HFFc6 (cell line): ENCODE results near the gene AIFM3. TPM values are rescaled to one million over a fixed set of nuclear protein-coding genes. Genes with fewer than 3 reads are reported as not detected.
A peak's percentile ranks its signal among the peaks of the same experiment; 100 is the strongest.

Source experiments
- DNase-seq: peaks from one replicate; pipeline ENCODE4 v3.0.0-alpha.2; 2018
- H3K27ac Mint-ChIP-seq: 2 replicates; pipeline ENCODE4 v1.8.0; 2020; ENCODE audit warnings: mild to moderate bottlenecking, mixed read lengths
- H3K27me3 Mint-ChIP-seq: 2 replicates; pipeline ENCODE4 v1.8.0; 2021; ENCODE audit warnings: mild to moderate bottlenecking, moderate library complexity, mixed read lengths; ENCODE audit not compliant: insufficient read depth
- H3K36me3 Mint-ChIP-seq: 2 replicates; pipeline ENCODE4 v1.8.0; 2021; ENCODE audit warnings: low read depth, mixed read lengths
- H3K4me1 Mint-ChIP-seq: 2 replicates; pipeline ENCODE4 v1.8.0; 2020; ENCODE audit warnings: low read depth, mixed read lengths
- H3K4me3 Mint-ChIP-seq: 2 replicates; pipeline ENCODE4 v1.8.0; 2020; ENCODE audit warnings: mild to moderate bottlenecking, moderate library complexity, mixed read lengths
- H3K9me3 Mint-ChIP-seq: 2 replicates; pipeline ENCODE4 v1.8.0; 2020; ENCODE audit warnings: mild to moderate bottlenecking, mixed read lengths
- total RNA-seq, 6 experiments: library from RNA; stranded (reverse); fragmentation: NEBNext Ultra II Directional; extraction: Animal tissue kit (Norgen Biotek cat#: 25700); gene quantifications; 2 replicates in 1 of 6; 3 replicates in 5 of 6; pipeline ENCODE4 v1.2.3, GENCODE V29; 2021
- TF ChIP-seq, protein P1 (sequence below): fragments of 200-600 bp; sonication (generic); IDR thresholded peaks from 2 replicates; pipeline ENCODE4 v1.5.0; 2021; ENCODE audit warnings: antibody characterized with exemption, mild to moderate bottlenecking

Gene AIFM3
- total RNA-seq, 6 experiments from 2014 or later: 0.15 to 0.51 (median 0.31) TPM; not detected in 3

DNA sequence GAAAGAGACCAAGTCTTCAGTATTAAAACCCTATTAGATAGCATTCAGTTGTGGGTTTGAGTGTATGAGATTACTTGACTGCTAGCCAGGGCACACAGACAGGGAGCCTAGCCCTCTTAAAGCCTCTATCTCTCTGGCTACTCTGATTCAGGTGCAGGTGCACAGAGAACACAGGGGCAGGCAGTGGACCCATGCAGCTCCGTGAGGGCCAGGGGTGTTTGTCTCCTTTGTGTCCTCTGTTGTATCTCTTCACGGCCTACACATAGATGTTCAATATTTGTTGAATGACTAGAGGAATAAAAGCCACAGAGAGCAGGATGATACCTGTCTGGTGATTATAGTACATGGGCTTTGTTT is 21.5 kb upstream of the AIFM3 start:
- DNase-seq: no peak
- Mint-ChIP-seq H3K27me3 (no peaks in the 10 kb centered on the region), H3K9me3 (no peaks in the 10 kb centered on the region), H3K27ac (peak overlapping the region; percentile 56), H3K4me1 (peaks cover 41% of the 10 kb centered on the region), H3K36me3 (peaks cover 16% of the 10 kb centered on the region), H3K4me3 (no peak overlapping the region)
- TF ChIP-seq, protein P1, sequence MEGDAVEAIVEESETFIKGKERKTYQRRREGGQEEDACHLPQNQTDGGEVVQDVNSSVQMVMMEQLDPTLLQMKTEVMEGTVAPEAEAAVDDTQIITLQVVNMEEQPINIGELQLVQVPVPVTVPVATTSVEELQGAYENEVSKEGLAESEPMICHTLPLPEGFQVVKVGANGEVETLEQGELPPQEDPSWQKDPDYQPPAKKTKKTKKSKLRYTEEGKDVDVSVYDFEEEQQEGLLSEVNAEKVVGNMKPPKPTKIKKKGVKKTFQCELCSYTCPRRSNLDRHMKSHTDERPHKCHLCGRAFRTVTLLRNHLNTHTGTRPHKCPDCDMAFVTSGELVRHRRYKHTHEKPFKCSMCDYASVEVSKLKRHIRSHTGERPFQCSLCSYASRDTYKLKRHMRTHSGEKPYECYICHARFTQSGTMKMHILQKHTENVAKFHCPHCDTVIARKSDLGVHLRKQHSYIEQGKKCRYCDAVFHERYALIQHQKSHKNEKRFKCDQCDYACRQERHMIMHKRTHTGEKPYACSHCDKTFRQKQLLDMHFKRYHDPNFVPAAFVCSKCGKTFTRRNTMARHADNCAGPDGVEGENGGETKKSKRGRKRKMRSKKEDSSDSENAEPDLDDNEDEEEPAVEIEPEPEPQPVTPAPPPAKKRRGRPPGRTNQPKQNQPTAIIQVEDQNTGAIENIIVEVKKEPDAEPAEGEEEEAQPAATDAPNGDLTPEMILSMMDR: no peak

DNA sequence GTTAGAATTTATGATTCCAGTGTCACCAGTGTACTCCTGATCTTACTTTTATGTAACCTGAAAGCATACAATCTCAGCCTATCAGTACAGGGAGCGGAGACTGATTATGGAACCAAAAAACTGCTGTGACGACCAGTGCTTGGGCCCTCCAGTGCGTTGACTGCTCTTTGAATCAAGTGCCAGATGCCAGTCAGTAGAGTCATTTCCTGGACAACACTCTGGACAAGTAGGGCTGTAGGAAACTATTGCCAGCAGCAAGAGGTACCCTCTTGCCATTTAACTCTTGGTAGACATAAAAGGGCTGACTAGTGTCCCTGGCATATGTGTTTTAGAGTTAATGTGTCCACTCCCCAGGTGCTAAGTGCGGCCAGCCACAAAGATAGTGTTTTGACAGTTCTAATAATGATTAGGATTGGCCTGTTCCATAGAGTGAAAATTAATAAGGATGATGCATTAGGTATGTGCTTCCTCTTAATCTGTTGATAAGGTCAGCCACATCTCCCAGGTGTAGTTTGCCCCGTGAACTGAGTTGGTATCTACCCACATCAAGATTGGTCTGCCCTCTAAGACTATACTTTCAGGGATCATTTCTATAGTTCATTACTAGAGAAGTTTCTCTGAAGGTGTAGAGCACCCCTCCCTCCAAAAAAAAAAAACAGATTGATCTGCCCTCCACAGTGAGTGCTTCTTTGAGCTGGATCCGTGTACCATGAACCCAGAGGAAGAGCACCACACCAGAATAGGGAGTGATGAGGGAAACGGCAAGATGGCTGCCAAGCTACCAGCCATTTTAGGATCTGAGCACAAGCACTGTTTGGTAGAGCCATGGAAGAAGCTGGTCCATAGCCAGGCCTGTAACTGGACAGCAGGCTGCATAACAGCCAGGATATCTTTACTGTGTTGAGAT is 20.7 kb upstream of the AIFM3 start:
- Mint-ChIP-seq H3K4me3 (no peak overlapping the region), H3K4me1 (peaks cover 41% of the 10 kb centered on the region), H3K27me3 (no peaks in the 10 kb centered on the region), H3K27ac (peak overlapping the region; percentile 56), H3K9me3 (no peaks in the 10 kb centered on the region), H3K36me3 (peaks cover 18% of the 10 kb centered on the region)
- DNase-seq: peak; percentile 17
- TF ChIP-seq, protein P1: no peak

DNA sequence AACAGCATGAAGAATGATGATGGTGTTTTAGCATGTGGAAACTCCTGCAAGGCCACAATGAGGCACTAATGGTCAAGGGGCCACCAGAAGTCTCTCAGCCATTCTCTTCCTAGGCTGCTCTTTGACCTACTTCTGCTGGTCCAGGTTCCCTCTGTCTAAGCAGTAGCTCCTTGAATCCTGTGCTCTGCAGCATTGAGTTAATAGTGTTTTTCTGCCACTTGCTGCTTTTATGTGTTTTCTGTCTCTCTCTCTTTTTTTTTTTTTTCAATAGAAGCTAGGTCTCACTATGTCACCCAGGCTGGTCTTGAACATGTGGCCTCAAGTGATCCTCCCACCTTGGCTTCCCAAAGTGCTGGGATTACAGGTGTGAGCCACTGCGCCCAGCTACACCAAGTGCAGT is 20.1 kb upstream of the AIFM3 start:
- H3K36me3 Mint-ChIP-seq: peaks cover 18% of the 10 kb centered on the region
- H3K27me3 Mint-ChIP-seq: no peaks in the 10 kb centered on the region
- no peak overlapping the region for H3K4me3 Mint-ChIP-seq
- peaks cover 37% of the 10 kb centered on the region for H3K4me1 Mint-ChIP-seq
- DNase-seq: no peak
- H3K27ac Mint-ChIP-seq: peak overlapping the region; percentile 56; the same call in 1 of the 2 replicates
- TF ChIP-seq, protein P1: no peak
- no peaks in the 10 kb centered on the region for H3K9me3 Mint-ChIP-seq

DNA sequence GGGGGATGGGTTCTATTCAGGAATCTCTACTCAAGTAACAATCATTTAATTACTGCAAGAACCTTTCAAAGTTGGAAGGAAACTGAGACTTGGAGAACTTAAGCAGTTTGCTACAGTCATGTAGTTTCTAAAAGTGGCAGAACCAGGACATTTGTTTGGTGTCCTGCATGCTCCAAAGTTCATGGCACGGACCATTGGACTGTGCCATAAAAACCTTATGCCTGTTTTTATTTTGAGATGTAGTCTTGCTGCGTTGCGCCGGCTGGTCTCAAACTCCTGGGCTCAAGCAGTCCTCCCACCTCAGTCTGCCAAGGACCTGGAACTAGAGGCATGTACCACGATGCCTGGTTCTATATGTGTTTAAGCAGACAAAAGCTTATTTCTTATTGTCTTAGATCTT is 18.6 kb upstream of the AIFM3 start:
- Mint-ChIP-seq H3K36me3 (peaks cover 24% of the 10 kb centered on the region), H3K27me3 (no peaks in the 10 kb centered on the region), H3K4me1 (peaks cover 32% of the 10 kb centered on the region), H3K9me3 (no peaks in the 10 kb centered on the region), H3K27ac (no peak overlapping the region), H3K4me3 (no peak overlapping the region)
- TF ChIP-seq, protein P1: no peak
- DNase-seq: no peak

DNA sequence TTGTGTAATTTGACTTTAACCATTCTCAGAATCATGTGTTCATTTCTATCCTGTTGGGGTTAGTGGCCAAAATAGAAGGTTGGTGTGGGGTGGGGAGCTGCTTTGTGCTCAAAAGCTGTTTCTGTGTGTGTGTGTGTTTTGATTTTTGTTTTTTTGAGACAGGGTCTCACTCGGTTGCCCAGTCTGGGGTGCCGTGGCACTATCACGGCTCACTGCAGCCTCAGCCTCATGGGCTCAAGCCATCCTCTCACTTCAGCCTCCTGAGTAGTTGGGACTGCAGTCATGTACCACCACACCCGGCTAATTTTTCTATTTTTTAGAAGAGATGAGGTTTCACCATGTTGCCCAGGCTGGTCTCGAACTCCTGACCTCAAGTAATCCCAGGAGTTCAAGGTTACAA is 18.1 kb upstream of the AIFM3 start:
- Mint-ChIP-seq H3K4me3 (no peak overlapping the region), H3K4me1 (peaks cover 28% of the 10 kb centered on the region), H3K36me3 (peaks cover 27% of the 10 kb centered on the region), H3K27ac (no peak overlapping the region), H3K9me3 (no peaks in the 10 kb centered on the region), H3K27me3 (no peaks in the 10 kb centered on the region)
- DNase-seq: no peak
- TF ChIP-seq, protein P1: no peak
